Hematopoietic multipotent progenitor cell (in vitro differentiated cells): Measurements from ENCODE around the gene PCID2. TPM values are rescaled to one million over a fixed set of nuclear protein-coding genes. Genes with fewer than 3 reads are reported as not detected.

Experiments
- DNase-seq, 3 donors: peaks; one replicate each; pipeline ENCODE4 v3.0.0-alpha.2; 2011 to 2015; ENCODE audit warnings: low read depth in 2 of 3, low spot score in 2 of 3
- total RNA-seq: library from RNA; depleted of rRNA; stranded (reverse); fragments of >200 nt; gene quantifications from one replicate; pipeline ENCODE4 v1.2.3, GENCODE V29; 2012

Gene PCID2
- total RNA-seq, 1 donor = 43.1 TPM

GRCh38 chr13:113152691-113152983, 55.8 kb downstream of the PCID2 start:
- no peak for DNase-seq

- peak in 2 of 3 donors; percentile 65 to 79 for DNase-seq
Measured at GRCh38 chr13:113151745-113152690, 56.5 kb downstream of the PCID2 start.

- no peak for DNase-seq
Measured at GRCh38 chr13:113150550-113151365, 57.7 kb downstream of the PCID2 start.

- no peak for DNase-seq
Measured at GRCh38 chr13:113149711-113150549, 58.5 kb downstream of the PCID2 start.

- no peak for DNase-seq
Measured at GRCh38 chr13:113148940-113149503, 59.4 kb downstream of the PCID2 start.

- DNase-seq = no peak
Measured at GRCh38 chr13:113148407-113148806, 60.1 kb downstream of the PCID2 start.

GRCh38 chr13:113147206-113147605, 61.3 kb downstream of the PCID2 start:
- DNase-seq = no peak

GRCh38 chr13:113146750-113147149, 61.7 kb downstream of the PCID2 start:
- DNase-seq = no peak

- DNase-seq = no peak
Measured at GRCh38 chr13:113145911-113146598, 62.4 kb downstream of the PCID2 start.

- no peak for DNase-seq
Measured at GRCh38 chr13:113145496-113145895, 63.0 kb downstream of the PCID2 start.

- DNase-seq = no peak
Measured at GRCh38 chr13:113144255-113144629, 64.2 kb downstream of the PCID2 start.

GRCh38 chr13:113143466-113144254, 64.8 kb downstream of the PCID2 start:
- no peak for DNase-seq

- DNase-seq = no peak
Measured at GRCh38 chr13:113142876-113143275, 65.6 kb downstream of the PCID2 start.

GRCh38 chr13:113141601-113141970, 66.9 kb downstream of the PCID2 start:
- DNase-seq = no peak

GRCh38 chr13:113140677-113141600, 67.5 kb downstream of the PCID2 start:
- DNase-seq = no peak

GRCh38 chr13:113139577-113139976, 68.9 kb downstream of the PCID2 start:
- DNase-seq = no peak

GRCh38 chr13:113138792-113139551, 69.5 kb downstream of the PCID2 start:
- no peak for DNase-seq
